Loucy (cell line): Measurements from ENCODE around the gene ADPRM.

ENCODE experiments used
- H2AFZ ChIP-seq: fragments of 200-600 bp; sonication (generic); 2 replicates; pipeline ENCODE4 v1.6.0; 2016; ENCODE audit warnings: antibody characterized with exemption, mild to moderate bottlenecking, low read length, moderate library complexity
- H3F3A ChIP-seq: fragments of 200-600 bp; 2 replicates; pipeline ENCODE4 v1.6.0; 2016; ENCODE audit warnings: antibody characterized with exemption, low read depth, mild to moderate bottlenecking
- H3K27me3 ChIP-seq: fragments of 200-600 bp; sonication (generic); 2 replicates; pipeline ENCODE4 v1.6.1; 2014; ENCODE audit warnings: low read length, mild to moderate bottlenecking; ENCODE audit not compliant: insufficient read depth, poor library complexity, severe bottlenecking
- H3K36me3 ChIP-seq: fragments of 200-600 bp; sonication (generic); 2 replicates; pipeline ENCODE4 v1.6.1; 2016; ENCODE audit warnings: low read length; ENCODE audit not compliant: insufficient read depth
- H3K4me1 ChIP-seq: fragments of 200-600 bp; sonication (generic); 2 replicates; pipeline ENCODE4 v1.5.1; 2014; ENCODE audit warnings: low read length, mild to moderate bottlenecking; ENCODE audit not compliant: insufficient read depth, poor library complexity, severe bottlenecking
- H3K4me2 ChIP-seq: fragments of 200-600 bp; sonication (generic); 2 replicates; pipeline ENCODE4 v1.6.0; 2014; ENCODE audit warnings: antibody characterized with exemption, low read length, low read depth, mild to moderate bottlenecking; ENCODE audit not compliant: poor library complexity, severe bottlenecking
- H3K4me3 ChIP-seq: fragments of 200-600 bp; sonication (generic); 2 replicates; pipeline ENCODE4 v1.5.1; 2014; ENCODE audit warnings: low read length, mild to moderate bottlenecking, mixed read lengths; ENCODE audit not compliant: poor library complexity, severe bottlenecking
- H3K79me2 ChIP-seq: fragments of 200-600 bp; sonication (generic); 2 replicates; pipeline ENCODE4 v1.6.1; 2014; ENCODE audit warnings: low read length; ENCODE audit not compliant: insufficient read depth
- H3K9ac ChIP-seq: fragments of 200-600 bp; sonication (generic); 2 replicates; pipeline ENCODE4 v1.6.0; 2014; ENCODE audit warnings: mild to moderate bottlenecking, low read depth, low read length, moderate library complexity; ENCODE audit not compliant: poor library complexity, severe bottlenecking
- H3K9me2 ChIP-seq: fragments of 200-600 bp; sonication (generic); replicated peaks from 2 replicates; pipeline ENCODE4 v1.6.1; 2016; ENCODE audit warnings: low read depth, low read length, mixed read lengths
- H3K9me3 ChIP-seq: fragments of 200-600 bp; sonication (generic); 2 replicates; pipeline ENCODE4 v1.6.1; 2014; ENCODE audit warnings: mild to moderate bottlenecking, antibody characterized with exemption, low read length, low read depth; ENCODE audit not compliant: insufficient read depth
- H4K20me1 ChIP-seq: fragments of 200-600 bp; sonication (generic); 2 replicates; pipeline ENCODE4 v1.6.0; 2014; ENCODE audit warnings: antibody characterized with exemption, low read length, mild to moderate bottlenecking; ENCODE audit not compliant: insufficient read depth, poor library complexity, severe bottlenecking
- CTCF ChIP-seq: fragments of 200-600 bp; sonication (generic); conservative IDR thresholded peaks from 2 replicates; pipeline ENCODE4 v1.5.1; 2014; ENCODE audit warnings: mild to moderate bottlenecking, antibody characterized with exemption, low read length
- EZH2phosphoT487 ChIP-seq: fragments of 200-600 bp; IDR thresholded peaks from 2 replicates; pipeline ENCODE4 v1.6.1; 2018; ENCODE audit warnings: antibody characterized with exemption, mild to moderate bottlenecking, moderate library complexity, borderline replicate concordance

ADPRM gene

GRCh38 chr17:10743316-10744009 lies 46.1 kb downstream of the ADPRM start:
- no peaks in the 10 kb centered on the region for H3K79me2 ChIP-seq

GRCh38 chr17:10744501-10745000 lies 47.2 kb downstream of the ADPRM start:
- no peak for TF ChIP-seq EZH2phosphoT487
- no peak for TF ChIP-seq CTCF

More at GRCh38 chr17:10743316-10744009, 46.1 kb downstream of the ADPRM start:
- H3K9me2 ChIP-seq, result no peaks in the 10 kb centered on the region
- H4K20me1 ChIP-seq, result no peaks in the 10 kb centered on the region
- no peak overlapping the region for H3K9ac ChIP-seq
- no peaks in the 10 kb centered on the region for H3K27me3 ChIP-seq
- peak overlapping the region; percentile 74 for H3K4me2 ChIP-seq
- H3K4me3 ChIP-seq, result no peak overlapping the region
- H2AFZ ChIP-seq, result no peak overlapping the region
- TF ChIP-seq EZH2phosphoT487 (no peak), CTCF (no peak)
- 0 out of 2 replicates have a peak, but pooled peaks cover 2% of the 10 kb centered on the region for H3F3A ChIP-seq
- peaks cover 27% of the 10 kb centered on the region for H3K4me1 ChIP-seq
- H3K9me3 ChIP-seq, result no peaks in the 10 kb centered on the region
- no peaks in the 10 kb centered on the region for H3K36me3 ChIP-seq

GRCh38 chr17:10745231-10745630 lies 47.8 kb downstream of the ADPRM start:
- Histone ChIP-seq H3K9me2 (no peaks in the 10 kb centered on the region), H3K4me3 (no peak overlapping the region), H3K4me2 (peak overlapping the region; percentile 74), H3K9ac (no peak overlapping the region), H3F3A (0 out of 2 replicates have a peak, but pooled peaks cover 2% of the 10 kb centered on the region), H3K79me2 (no peaks in the 10 kb centered on the region), H4K20me1 (no peaks in the 10 kb centered on the region), H3K4me1 (peaks cover 35% of the 10 kb centered on the region), H2AFZ (peak overlapping the region; percentile 71; the same call in 1 of the 2 replicates), H3K9me3 (no peaks in the 10 kb centered on the region), H3K36me3 (no peaks in the 10 kb centered on the region), H3K27me3 (no peaks in the 10 kb centered on the region)
- TF ChIP-seq CTCF (no peak), EZH2phosphoT487 (no peak)

More at GRCh38 chr17:10744501-10745000, 47.2 kb downstream of the ADPRM start:
- no peaks in the 10 kb centered on the region for H3K27me3 ChIP-seq
- H4K20me1 ChIP-seq, result no peaks in the 10 kb centered on the region
- H3F3A ChIP-seq, result 0 out of 2 replicates have a peak, but pooled peaks cover 2% of the 10 kb centered on the region
- peaks cover 35% of the 10 kb centered on the region for H3K4me1 ChIP-seq
- H3K9me3 ChIP-seq, result no peaks in the 10 kb centered on the region
- no peaks in the 10 kb centered on the region for H3K36me3 ChIP-seq
- H3K4me2 ChIP-seq, result peak overlapping the region; percentile 74
- H3K4me3 ChIP-seq, result peak overlapping the region; percentile 19
- H2AFZ ChIP-seq, result peak overlapping the region; percentile 71
- no peaks in the 10 kb centered on the region for H3K79me2 ChIP-seq
- H3K9ac ChIP-seq, result peak overlapping the region; percentile 48
- H3K9me2 ChIP-seq, result no peaks in the 10 kb centered on the region
